Fibroblast of pulmonary artery (primary cell): Measurements from ENCODE around the gene OR1E2.
"Not testable (repeated sequence)": the region's sequence is repeated elsewhere in the genome, so short reads cannot be mapped to it uniquely, and the experiment has no call there.

Experiments
- DNase-seq: peaks from one replicate; pipeline ENCODE4 v3.0.0-alpha.2; 2010; ENCODE audit warnings: low read depth
- H3K4me3 ChIP-seq: replicated peaks from 2 replicates; pipeline ENCODE4 v1.5.1; 2011; ENCODE audit warnings: low read depth, mild to moderate bottlenecking, control low read depth, low read length, moderate library complexity
- TF ChIP-seq, protein P1 (sequence below): IDR thresholded peaks from 2 replicates; pipeline ENCODE4 v1.5.1; 2011; ENCODE audit warnings: mild to moderate bottlenecking, control low read depth, low read length, inconsistent platforms; ENCODE audit errors: missing control alignments

Gene OR1E2

GRCh38 chr17:3398310-3398709 is 35.3 kb downstream of the OR1E2 start, which contains the start of gene OR1E1:
OR1E1 (minus strand) TSS chr17:3398410; CDS start chr17:3398410, 0 bp downstream.
- no peak for DNase-seq
- TF ChIP-seq, protein P1, sequence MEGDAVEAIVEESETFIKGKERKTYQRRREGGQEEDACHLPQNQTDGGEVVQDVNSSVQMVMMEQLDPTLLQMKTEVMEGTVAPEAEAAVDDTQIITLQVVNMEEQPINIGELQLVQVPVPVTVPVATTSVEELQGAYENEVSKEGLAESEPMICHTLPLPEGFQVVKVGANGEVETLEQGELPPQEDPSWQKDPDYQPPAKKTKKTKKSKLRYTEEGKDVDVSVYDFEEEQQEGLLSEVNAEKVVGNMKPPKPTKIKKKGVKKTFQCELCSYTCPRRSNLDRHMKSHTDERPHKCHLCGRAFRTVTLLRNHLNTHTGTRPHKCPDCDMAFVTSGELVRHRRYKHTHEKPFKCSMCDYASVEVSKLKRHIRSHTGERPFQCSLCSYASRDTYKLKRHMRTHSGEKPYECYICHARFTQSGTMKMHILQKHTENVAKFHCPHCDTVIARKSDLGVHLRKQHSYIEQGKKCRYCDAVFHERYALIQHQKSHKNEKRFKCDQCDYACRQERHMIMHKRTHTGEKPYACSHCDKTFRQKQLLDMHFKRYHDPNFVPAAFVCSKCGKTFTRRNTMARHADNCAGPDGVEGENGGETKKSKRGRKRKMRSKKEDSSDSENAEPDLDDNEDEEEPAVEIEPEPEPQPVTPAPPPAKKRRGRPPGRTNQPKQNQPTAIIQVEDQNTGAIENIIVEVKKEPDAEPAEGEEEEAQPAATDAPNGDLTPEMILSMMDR: no peak
- no peak within 1 kb of the TSS for H3K4me3 ChIP-seq

- H3K4me3 ChIP-seq, DNase-seq: not testable (repeated sequence)
Measured at GRCh38 chr17:3397801-3398200, 35.8 kb downstream of the OR1E2 start.

DNA sequence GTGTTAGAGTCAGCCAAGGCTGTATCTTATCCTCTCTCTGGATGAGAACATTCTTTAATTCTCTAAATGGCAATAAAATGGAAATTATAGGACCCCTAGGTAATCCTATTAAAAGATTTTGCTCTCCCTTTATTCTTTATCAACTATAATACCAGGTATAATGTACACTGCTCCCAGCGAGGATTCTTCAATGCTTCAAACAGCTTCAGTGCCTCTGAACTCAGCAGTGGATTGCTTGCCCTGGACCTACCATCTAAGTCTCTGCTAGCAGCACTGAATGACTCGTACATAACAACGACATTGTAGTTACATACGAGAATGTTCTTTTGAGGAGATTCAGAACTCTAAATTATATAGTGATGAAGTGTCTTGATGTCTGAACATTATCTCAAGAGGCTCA is 43.9 kb downstream of the OR1E2 start:
- H3K4me3 ChIP-seq: no peak overlapping the region
- TF ChIP-seq, protein P1: no peak
- no peak for DNase-seq

DNA sequence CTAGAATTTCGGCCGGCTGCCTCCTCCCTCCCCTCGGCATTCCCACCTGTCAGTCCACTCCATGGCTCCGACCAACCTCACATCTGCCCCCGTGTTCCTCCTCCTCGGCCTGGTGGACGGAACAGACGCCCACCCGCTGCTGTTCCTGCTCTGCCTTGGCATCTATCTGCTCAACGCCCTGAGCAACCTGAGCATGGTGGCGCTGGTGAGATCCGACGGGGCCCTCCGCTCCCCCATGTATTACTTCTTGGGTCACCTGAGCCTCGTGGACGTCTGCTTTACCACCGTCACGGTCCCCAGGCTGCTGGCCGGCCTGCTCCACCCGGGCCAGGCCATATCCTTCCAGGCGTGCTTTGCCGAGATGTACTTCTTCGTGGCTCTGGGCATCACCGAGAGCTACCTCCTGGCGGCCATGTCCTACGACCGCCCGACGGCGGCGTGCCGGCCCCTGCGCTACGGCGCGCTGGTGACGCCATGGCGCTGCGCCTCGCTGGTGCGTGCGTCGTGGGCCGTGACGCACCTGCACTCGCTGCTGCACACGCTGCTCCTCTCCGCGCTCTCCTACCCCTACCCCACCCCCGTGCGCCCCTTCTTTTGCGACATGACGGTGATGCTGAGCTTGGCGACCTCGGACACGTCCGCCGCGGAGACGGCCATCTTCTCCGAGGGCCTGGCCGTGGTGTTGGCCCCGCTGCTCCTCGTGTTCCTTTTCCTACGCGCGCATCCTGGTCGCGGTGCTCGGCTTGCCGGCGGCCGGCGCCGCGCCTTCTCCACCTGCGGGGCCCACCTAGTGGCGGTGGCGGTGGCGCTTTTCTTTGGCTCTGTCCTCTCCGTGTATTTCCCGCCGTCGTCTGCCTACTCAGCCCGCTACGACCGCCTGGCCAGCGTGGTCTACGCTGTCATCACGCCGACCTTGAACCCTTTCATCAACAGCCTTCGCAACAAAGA is 47.5 kb downstream of the OR1E2 start, which contains the start of gene OR3A2:
TSS of gene OR3A2 (minus strand) at position 440 of the 948 bp plus-strand sequence.
- no peak within 1 kb of the TSS for H3K4me3 ChIP-seq
- no peak for DNase-seq

More for the DNA sequence above, 47.5 kb downstream of the OR1E2 start, which contains the start of gene OR3A2:
- TF ChIP-seq, protein P1: no peak
